Measurements from ENCODE around the gene ATG4D.

GRCh38 chr19:10508036-10508435 is 35.7 kb upstream of the ATG4D start:
- TF ChIP-seq CTCF (IDR thresholded peaks at IDR 0.05) (no peak), POLR2A (IDR thresholded peaks at IDR 0.05) (no peak)
